GM19193 (cell line): Measurements from ENCODE around the gene MTA3.

ENCODE experiments used
- POLR2A ChIP-seq: IDR thresholded peaks from 4 replicates; pipeline ENCODE4 v1.6.1; 2011; ENCODE audit not compliant: insufficient read depth, insufficient read length; ENCODE audit errors: extremely low read depth

The MTA3 gene

GRCh38 chr2:42770288-42771131, 202.1 kb downstream of the MTA3 start:
- TF ChIP-seq POLR2A = no peak

- TF ChIP-seq POLR2A = no peak
These were observed 203.2 kb downstream of the MTA3 start for GRCh38 chr2:42771546-42772153.

GRCh38 chr2:42775186-42775585, 206.8 kb downstream of the MTA3 start:
- no peak for TF ChIP-seq POLR2A

- no peak for TF ChIP-seq POLR2A
These were observed 207.4 kb downstream of the MTA3 start for GRCh38 chr2:42775810-42776209.

- TF ChIP-seq POLR2A = no peak
These were observed 209.7 kb downstream of the MTA3 start for GRCh38 chr2:42777883-42778805.

GRCh38 chr2:42781181-42781580, 212.7 kb downstream of the MTA3 start:
- no peak for TF ChIP-seq POLR2A

- no peak for TF ChIP-seq POLR2A
These were observed 215.1 kb downstream of the MTA3 start for GRCh38 chr2:42783511-42783910.

GRCh38 chr2:42784204-42784880, 215.9 kb downstream of the MTA3 start:
- TF ChIP-seq POLR2A = no peak

- no peak for TF ChIP-seq POLR2A
These were observed 218.3 kb downstream of the MTA3 start for GRCh38 chr2:42786561-42787345.

GRCh38 chr2:42787424-42787787, 219.0 kb downstream of the MTA3 start:
- no peak for TF ChIP-seq POLR2A

- no peak for TF ChIP-seq POLR2A
These were observed 219.5 kb downstream of the MTA3 start for GRCh38 chr2:42787788-42788477.

- no peak for TF ChIP-seq POLR2A
These were observed 220.0 kb downstream of the MTA3 start for GRCh38 chr2:42788478-42788793.

GRCh38 chr2:42788882-42789281, 220.4 kb downstream of the MTA3 start:
- TF ChIP-seq POLR2A = no peak

GRCh38 chr2:42789751-42790150, 221.3 kb downstream of the MTA3 start:
- TF ChIP-seq POLR2A = no peak
